Measurements from ENCODE around the gene OSGIN1. TPM values are rescaled to one million over a fixed set of nuclear protein-coding genes. Genes with fewer than 3 reads are reported as not detected.

OSGIN1 gene
- total RNA-seq, 1 experiment from 2014 or later, result 4.2 TPM

GRCh38 chr16:83958137-83958845 is 5.3 kb downstream of the OSGIN1 start:
- no peak for DNase-seq (ENCODE audit: low read depth)

- no peak for DNase-seq (ENCODE audit: low read depth)
Observed at GRCh38 chr16:83958846-83959565, 6.0 kb downstream of the OSGIN1 start.

GRCh38 chr16:83959656-83960434 is 6.8 kb downstream of the OSGIN1 start:
- no peak for DNase-seq (ENCODE audit: low read depth)

- no peak for DNase-seq (ENCODE audit: low read depth)
Observed at GRCh38 chr16:83960521-83961249, 7.6 kb downstream of the OSGIN1 start.

GRCh38 chr16:83961591-83961990 is 8.6 kb downstream of the OSGIN1 start:
- DNase-seq (ENCODE audit: low read depth), result no peak

- no peak for DNase-seq (ENCODE audit: low read depth)
Observed at GRCh38 chr16:83963277-83964119, 10.5 kb downstream of the OSGIN1 start.

- no peak for DNase-seq (ENCODE audit: low read depth)
Observed at GRCh38 chr16:83964684-83965443, 11.8 kb downstream of the OSGIN1 start.

- DNase-seq (ENCODE audit: low read depth), result no peak
Observed at GRCh38 chr16:83965444-83966152, 12.6 kb downstream of the OSGIN1 start.

- DNase-seq (ENCODE audit: low read depth), result no peak
Observed at GRCh38 chr16:83966153-83966696, 13.2 kb downstream of the OSGIN1 start.

- DNase-seq (ENCODE audit: low read depth), result no peak
Observed at GRCh38 chr16:83967091-83967490, 14.1 kb downstream of the OSGIN1 start.

GRCh38 chr16:83967838-83968305 is 14.8 kb downstream of the OSGIN1 start, which contains the start of gene NECAB2:
Gene NECAB2 (plus strand): TSS chr16:83968244. CDS start chr16:83968649, 405 bp downstream.
- no peak for DNase-seq (ENCODE audit: low read depth)

GRCh38 chr16:83968306-83968851 is 15.3 kb downstream of the OSGIN1 start:
- no peak for DNase-seq (ENCODE audit: low read depth)

- no peak for DNase-seq (ENCODE audit: low read depth)
Observed at GRCh38 chr16:83968891-83969649, 16.0 kb downstream of the OSGIN1 start.

- DNase-seq (ENCODE audit: low read depth), result no peak
Observed at GRCh38 chr16:83969771-83970429, 16.9 kb downstream of the OSGIN1 start.

- no peak for DNase-seq (ENCODE audit: low read depth)
Observed at GRCh38 chr16:83970430-83970815, 17.4 kb downstream of the OSGIN1 start.

- DNase-seq (ENCODE audit: low read depth), result no peak
Observed at GRCh38 chr16:83971165-83972130, 18.4 kb downstream of the OSGIN1 start.

Data from RPMI7951 (cell line).